ENCODE measurements around the gene AGAP3.
A peak's percentile ranks its signal among the peaks of the same experiment; 100 is the strongest.

AGAP3 gene

GRCh38 chr7:151192002-151192539, 105.8 kb downstream of the AGAP3 start:
- no peak for DNase-seq (ENCODE audit: low spot score)
- H3K79me1 ChIP-seq (ENCODE audit: low read depth, low read length), result peaks cover 1% of the 10 kb centered on the region
- no peak overlapping the region for H3K27ac ChIP-seq (replicated peaks; ENCODE audit: low read length)
- no peak overlapping the region for H3K18ac ChIP-seq (ENCODE audit: low read length)
- no peak overlapping the region for H3K9ac ChIP-seq (ENCODE audit: low read depth, low read length, poor library complexity)
- H3K9me3 ChIP-seq (replicated peaks in 1 of 2; ENCODE audit: control insufficient read depth in 2 of 2, insufficient read depth in 1 of 2, low read depth in 1 of 2, low read length in 2 of 2), result no peaks in the 10 kb centered on the region
- H3K36me3 ChIP-seq (replicated peaks in 1 of 2; ENCODE audit: control insufficient read depth in 2 of 2, insufficient read depth in 2 of 2, low read length in 2 of 2), result no peaks in the 10 kb centered on the region
- H2BK5ac ChIP-seq (ENCODE audit: low read length), result no peak overlapping the region
- H3K27me3 ChIP-seq (ENCODE audit: control insufficient read depth in 3 of 3, insufficient read depth in 3 of 3, low read depth in 1 of 3, low read length in 3 of 3), result peaks cover 0 to 90% (median 0%) of the 10 kb centered on the region in 3 experiments
- H2BK120ac ChIP-seq (ENCODE audit: low read depth, low read length), result no peak overlapping the region
- no peak overlapping the region for H3K4me3 ChIP-seq (ENCODE audit: low read length in 2 of 2)
- H2AFZ ChIP-seq (ENCODE audit: low read length), result no peak overlapping the region
- peak overlapping the region; percentile 2 for H3K23ac ChIP-seq (ENCODE audit: low read depth, low read length, poor library complexity)
- no peak overlapping the region for H3K4ac ChIP-seq (ENCODE audit: low read length)
- no peak overlapping the region for H4K91ac ChIP-seq (ENCODE audit: low read depth, low read length, poor library complexity)
- H3K4me2 ChIP-seq (ENCODE audit: insufficient read depth, low read length, poor library complexity, severe bottlenecking), result no peak overlapping the region
- H2BK12ac ChIP-seq (ENCODE audit: low read length), result no peak overlapping the region
- H2AK5ac ChIP-seq (ENCODE audit: low read depth, low read length), result peak overlapping the region; percentile 54
- H4K8ac ChIP-seq (ENCODE audit: low read depth, low read length), result no peak overlapping the region
- no CpG with 5 or more reads among the region's 23 CpGs for WGBS, 2 donors (ENCODE audit: extremely low coverage in 2 of 2, insufficient read length in 2 of 2, insufficient replicate concordance in 1 of 2)
- H2BK15ac ChIP-seq (ENCODE audit: low read length), result peak overlapping the region; percentile 10
- peaks cover 0 to 2% of the 10 kb centered on the region in 2 donors for H3K4me1 ChIP-seq (ENCODE audit: control insufficient read depth in 2 of 2, insufficient read depth in 1 of 2, low read depth in 1 of 2, low read length in 2 of 2)
- no peak overlapping the region for H3K14ac ChIP-seq (ENCODE audit: low read length)

- Histone ChIP-seq H3K23ac (ENCODE audit: low read depth, low read length, poor library complexity) (peak overlapping the region; percentile 14), H2AFZ (ENCODE audit: low read length) (no peak overlapping the region), H2AK5ac (ENCODE audit: low read depth, low read length) (peak overlapping the region; percentile 66), H3K4me3 (ENCODE audit: low read length in 2 of 2) (no peak overlapping the region), H4K91ac (ENCODE audit: low read depth, low read length, poor library complexity) (no peak overlapping the region), H4K8ac (ENCODE audit: low read depth, low read length) (no peak overlapping the region), H3K14ac (ENCODE audit: low read length) (peak overlapping the region; percentile 67), H3K9ac (ENCODE audit: low read depth, low read length, poor library complexity) (peak overlapping the region; percentile 27), H3K79me1 (ENCODE audit: low read depth, low read length) (no peaks in the 10 kb centered on the region), H3K36me3 (replicated peaks in 1 of 2; ENCODE audit: control insufficient read depth in 2 of 2, insufficient read depth in 2 of 2, low read length in 2 of 2) (no peaks in the 10 kb centered on the region), H3K27ac (replicated peaks; ENCODE audit: low read length) (no peak overlapping the region), H3K4ac (ENCODE audit: low read length) (no peak overlapping the region), H3K4me1 (ENCODE audit: control insufficient read depth in 2 of 2, insufficient read depth in 1 of 2, low read depth in 1 of 2, low read length in 2 of 2) (peaks cover 0 to 2% of the 10 kb centered on the region in 2 donors), H3K4me2 (ENCODE audit: insufficient read depth, low read length, poor library complexity, severe bottlenecking) (no peak overlapping the region), H2BK15ac (ENCODE audit: low read length) (no peak overlapping the region), H2BK12ac (ENCODE audit: low read length) (no peak overlapping the region), H3K18ac (ENCODE audit: low read length) (no peak overlapping the region), H3K9me3 (replicated peaks in 1 of 2; ENCODE audit: control insufficient read depth in 2 of 2, insufficient read depth in 1 of 2, low read depth in 1 of 2, low read length in 2 of 2) (no peaks in the 10 kb centered on the region), H3K27me3 (ENCODE audit: control insufficient read depth in 3 of 3, insufficient read depth in 3 of 3, low read depth in 1 of 3, low read length in 3 of 3) (peaks cover 0 to 91% (median 0%) of the 10 kb centered on the region in 3 experiments), H2BK120ac (ENCODE audit: low read depth, low read length) (no peak overlapping the region), H2BK5ac (ENCODE audit: low read length) (no peak overlapping the region)
- WGBS, 2 donors (ENCODE audit: extremely low coverage in 2 of 2, insufficient read length in 2 of 2, insufficient replicate concordance in 1 of 2), result no CpG with 5 or more reads among the region's 14 CpGs
- no peak for DNase-seq (ENCODE audit: low spot score)
These were observed 107.1 kb downstream of the AGAP3 start for GRCh38 chr7:151193203-151193978.

All from neuronal stem cell (in vitro differentiated cells).